HG02642 (cell line): ENCODE data around the gene SPATA13.
A peak's percentile ranks its signal among the peaks of the same experiment; 100 is the strongest.

ENCODE experiments used
- ATAC-seq: cut with Tn5 transposase; IDR thresholded peaks from one replicate; pipeline ENCODE4 v1.9.1; 2021; ENCODE audit warnings: mild to moderate bottlenecking; ENCODE audit not compliant: unreplicated experiment, poor library complexity

SPATA13 gene

DNA sequence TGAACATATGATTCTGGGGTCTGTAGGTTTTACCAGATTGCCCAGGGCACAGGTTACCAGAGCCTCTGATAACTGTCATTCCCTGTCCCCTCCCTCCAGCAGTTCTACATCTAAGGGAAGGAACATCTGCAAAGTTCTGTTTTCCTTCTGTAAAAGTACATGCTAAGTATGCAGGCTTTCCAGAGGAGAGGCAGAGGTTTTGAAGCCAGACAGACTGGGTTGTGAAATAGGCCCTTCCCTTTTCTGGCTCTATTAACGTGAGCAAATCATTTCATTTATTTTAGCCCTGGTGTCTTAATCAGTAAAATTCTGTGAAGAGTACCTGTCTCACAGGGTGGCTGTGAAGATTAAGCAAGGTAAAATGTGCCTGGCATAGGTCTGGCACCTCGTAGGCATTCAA lies 82.8 kb downstream of the SPATA13 start:
- ATAC-seq = no peak

DNA sequence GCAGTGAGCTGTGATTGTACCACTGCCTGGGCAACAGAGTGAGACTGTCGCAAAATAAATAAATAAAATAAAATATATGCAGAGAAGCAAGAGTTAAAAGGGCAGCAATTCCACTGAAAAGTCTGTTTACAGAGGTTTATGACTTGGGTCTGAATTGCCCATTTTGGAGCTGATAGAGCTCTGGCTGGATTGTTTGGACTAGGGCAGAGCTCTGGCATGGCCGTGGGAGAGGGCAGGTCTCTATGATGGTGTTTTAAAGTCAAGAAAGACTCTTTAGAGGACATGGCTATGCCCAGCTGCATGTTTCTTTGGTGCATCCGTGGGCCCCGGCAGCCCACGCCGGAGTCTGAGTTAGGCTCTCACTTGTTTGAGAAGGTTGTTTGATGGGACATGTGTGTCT lies 84.3 kb downstream of the SPATA13 start:
- no peak for ATAC-seq

DNA sequence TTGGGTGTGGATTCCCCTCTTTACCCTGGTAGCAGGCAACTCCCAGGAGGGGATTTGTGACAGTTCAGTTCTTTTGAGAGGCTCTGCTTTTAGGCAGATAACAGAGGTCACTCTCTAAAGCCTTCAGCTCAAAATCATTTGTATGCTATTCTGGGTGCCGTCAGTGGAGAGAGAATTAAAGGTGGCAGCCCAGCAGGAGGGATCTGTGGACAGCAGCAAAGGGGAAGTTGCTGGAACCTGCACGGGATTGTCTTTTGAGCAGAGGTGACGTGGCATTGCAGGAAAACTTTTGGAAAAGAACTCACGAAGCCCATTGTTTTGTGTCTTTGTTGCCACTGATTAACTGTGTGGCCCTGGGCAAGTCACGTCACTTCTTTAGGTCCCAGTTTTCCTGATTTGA lies 86.5 kb downstream of the SPATA13 start:
- ATAC-seq = no peak

DNA sequence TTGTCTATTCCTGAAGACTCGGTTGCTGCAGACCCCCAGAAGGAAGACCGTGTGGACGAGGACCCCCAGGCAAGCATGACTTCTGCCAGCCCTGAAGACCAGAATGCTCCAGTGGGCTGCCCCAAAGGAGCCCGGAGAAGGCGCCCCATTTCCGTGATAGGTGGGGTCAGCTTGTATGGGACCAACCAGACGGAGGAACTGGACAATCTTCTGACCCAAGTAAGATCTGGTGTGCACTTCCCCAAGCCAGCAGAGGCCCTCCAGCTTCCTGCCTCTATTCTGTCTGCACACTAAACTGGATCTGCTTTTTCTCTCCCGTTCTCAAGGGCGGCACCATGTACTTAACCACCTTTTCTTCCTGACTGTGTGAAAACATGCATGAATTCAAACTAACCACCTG lies 89.1 kb downstream of the SPATA13 start:
- no peak for ATAC-seq

DNA sequence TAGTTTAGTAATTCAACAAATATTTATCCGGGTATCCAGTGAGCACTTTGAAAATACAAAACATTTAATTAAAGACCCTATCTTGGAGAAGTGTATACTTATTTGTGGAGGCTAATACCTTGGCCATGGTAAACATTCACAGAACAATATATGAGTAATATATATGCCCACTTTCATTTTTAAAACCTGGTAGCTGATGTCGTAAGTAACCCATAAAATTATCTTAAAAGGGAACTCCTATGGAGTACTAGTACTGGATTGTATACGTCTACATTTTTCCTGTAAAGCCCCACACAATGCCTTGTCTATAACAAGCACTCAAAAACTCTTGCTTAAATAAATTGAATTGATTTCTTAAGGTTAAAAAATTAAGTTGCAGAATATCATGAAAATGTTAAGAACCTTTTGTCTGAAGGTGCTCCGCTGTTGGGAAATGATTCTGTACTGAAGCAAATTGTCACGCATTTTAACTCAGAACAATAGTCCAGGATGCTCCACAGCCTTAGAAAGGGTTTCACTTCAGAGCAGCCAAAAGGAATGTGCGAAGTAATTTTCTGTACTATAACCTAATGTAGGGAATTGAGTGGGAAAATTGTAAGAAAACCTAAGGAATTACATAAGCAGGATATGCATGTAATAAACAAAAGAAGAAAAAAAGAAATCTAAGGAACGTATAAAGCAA lies 90.0 kb downstream of the SPATA13 start:
- ATAC-seq = no peak

DNA sequence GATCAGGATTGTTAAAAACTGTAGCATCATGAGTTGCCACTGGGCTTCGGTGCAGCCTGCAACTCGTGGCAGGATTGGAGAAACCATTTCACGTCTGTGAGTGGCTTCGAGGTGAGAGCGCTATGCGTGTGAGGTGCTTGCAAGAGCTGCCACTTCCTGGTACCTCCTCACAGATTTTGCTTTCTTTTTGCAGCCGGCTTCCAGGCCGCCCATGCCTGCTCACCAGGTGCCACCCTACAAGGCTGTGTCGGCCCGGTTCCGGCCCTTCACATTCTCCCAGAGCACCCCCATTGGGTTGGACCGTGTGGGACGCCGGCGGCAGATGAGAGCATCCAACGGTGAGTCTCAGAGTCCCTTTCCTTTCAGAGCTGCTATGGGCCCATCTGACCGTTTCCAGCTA lies 91.0 kb downstream of the SPATA13 start:
- ATAC-seq = no peak

DNA sequence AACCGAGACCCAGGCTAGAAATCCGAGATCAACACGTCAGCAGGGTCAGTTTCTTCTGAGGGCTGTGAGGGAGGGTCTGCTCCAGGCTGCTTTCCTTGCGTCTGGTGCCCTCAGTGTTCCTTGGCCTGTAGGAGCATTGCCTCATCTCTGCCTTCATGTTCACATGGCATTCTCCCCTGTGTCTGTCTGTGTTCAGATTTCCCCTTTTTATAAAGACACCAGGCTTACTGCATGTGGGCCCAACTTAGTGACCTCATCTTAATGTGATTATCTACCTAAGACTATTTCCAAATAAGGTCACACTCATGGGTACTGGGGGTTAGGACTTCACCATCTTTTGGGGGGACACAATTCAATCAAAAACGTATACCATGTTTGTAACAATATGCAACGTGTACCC lies 91.6 kb downstream of the SPATA13 start:
- ATAC-seq = no peak

DNA sequence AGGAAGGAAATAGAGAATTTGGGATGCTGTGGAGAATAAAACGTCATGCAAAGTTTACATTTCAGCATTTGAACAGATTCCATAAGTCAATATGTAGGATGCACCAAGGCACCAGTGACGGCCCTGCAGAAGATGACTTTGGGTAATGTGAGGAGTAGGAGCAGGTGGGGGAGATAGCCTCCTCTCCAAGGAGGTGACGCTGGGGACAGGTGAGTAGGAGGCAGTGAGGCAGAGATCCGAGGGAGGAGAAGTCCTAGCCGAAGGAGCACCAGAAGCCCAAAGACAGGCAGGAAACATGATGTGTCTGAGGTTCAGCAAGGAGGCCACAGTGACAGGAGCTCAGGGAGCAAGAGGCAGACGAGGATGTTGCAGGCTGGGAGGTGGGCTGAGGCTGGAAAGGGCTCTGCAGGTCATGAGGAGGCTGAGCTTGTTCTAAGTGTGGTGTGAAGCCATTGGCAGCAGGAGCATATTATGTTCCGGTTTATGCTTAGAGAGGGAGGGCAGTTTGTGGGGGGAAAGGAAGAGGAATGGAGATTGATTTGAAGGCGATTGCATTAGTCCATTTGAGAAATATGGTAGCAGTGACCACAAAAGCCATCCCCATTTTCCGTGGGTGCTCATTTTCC lies 93.1 kb downstream of the SPATA13 start:
- peak; percentile 17 for ATAC-seq

DNA sequence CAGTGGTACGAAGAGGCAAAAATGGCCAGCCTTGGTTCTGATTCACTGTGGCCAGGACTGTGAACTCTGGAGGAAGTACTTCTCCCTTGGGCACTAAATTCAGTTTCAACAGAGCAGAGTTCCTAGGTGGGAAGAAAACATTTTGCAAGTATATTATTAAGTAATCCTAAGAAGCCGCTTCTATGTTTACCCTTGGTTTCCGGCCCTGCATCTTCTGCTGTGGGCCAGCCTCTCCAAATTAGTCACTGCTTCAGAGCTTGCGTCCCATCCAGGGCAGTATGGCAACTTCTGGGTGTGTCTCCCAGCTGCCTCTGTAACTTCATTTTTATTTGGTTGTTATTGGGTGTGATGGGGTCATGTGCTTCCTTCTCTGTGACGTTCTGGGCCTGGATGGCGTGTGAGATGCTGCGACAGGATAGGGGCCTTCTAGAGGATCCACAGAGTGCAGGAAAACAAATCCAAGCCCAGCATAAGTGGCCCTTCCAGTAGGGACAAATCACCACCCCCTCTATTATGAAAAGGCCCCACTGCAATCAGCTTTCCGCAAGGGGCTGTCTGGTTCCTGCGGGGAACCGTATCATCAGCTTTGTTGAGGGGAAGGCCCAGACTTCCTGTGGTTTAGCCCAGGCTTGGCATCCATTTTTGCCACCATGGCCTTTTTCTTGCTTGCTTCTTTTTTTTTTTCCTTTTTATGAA lies 93.8 kb downstream of the SPATA13 start:
- peak; percentile 64 for ATAC-seq

DNA sequence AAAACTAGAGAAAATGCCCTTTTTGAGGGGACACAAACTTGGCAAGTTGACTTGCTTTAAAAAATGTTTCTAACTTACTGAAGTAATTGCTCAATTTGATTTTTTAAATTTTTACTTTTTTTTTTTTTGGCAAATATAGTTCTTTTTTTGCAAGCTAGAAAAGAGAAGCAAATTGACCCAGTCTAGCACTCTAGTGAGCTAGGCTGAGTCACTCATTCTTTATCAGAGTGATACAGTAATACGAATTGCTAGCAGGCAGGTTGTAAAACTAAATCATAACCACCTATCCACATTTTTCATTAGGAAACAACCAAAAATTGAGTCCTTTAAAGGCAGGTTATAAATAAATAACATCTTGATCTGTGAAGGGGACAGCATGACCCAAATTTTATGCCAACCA lies 97.0 kb downstream of the SPATA13 start:
- ATAC-seq = no peak

DNA sequence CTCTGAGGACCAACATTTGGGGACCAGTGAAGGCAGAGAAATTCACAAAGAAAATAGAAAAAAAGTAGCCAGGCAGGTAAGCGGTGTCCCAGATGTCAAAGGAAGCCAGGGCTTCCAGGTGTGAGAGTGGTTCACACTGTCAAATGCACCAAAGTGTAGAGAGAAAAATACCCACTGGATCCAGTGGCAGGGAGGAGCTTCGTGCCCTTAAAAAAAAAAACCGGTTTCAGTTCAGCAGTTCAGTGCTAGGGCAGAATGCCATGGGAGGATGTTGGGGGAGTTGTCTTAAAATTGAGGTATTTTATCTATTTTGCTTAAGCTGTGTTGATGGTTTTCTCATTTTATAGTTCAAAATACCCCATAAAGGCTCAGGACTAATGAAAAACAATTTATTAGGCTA lies 101.0 kb downstream of the SPATA13 start:
- no peak for ATAC-seq

DNA sequence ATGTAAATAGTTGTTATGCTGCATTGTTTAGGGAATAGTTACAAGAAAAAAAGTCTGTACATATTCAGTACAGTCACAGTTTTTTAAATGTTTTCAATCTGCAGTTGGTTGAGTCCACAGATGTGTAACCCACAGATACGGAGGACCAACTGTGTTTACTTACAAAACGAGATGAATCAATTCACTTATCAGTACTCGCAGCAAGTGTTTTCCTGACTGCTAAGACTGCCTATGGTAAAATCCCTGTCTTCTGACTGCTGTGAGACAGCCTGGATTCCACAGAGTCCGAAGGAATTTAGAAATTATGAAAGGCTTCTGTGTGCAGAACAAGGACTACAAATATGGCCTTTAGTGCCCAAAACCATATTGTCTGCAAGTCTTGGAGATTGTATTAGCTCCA lies 103.1 kb downstream of the SPATA13 start:
- ATAC-seq = no peak

DNA sequence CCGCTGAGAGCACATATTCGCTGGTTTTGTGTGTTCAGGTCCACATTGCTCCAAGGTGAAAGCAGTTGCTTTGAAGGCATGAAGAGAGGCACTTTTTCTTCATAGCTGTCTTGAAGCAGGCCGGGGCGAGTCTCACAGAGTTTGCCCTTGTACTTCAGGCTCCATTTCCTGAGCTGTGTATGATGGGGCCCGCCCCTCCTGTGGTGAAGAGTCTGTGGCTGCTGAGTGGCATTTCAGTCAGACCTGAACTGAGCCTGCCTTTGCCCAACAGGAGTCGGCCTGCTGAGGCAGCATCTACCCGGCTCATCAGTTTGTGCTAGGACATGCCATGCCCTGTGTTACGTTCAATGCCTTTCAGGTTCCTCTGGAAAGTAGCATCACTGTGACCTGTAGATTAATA lies 104.5 kb downstream of the SPATA13 start:
- ATAC-seq = no peak

DNA sequence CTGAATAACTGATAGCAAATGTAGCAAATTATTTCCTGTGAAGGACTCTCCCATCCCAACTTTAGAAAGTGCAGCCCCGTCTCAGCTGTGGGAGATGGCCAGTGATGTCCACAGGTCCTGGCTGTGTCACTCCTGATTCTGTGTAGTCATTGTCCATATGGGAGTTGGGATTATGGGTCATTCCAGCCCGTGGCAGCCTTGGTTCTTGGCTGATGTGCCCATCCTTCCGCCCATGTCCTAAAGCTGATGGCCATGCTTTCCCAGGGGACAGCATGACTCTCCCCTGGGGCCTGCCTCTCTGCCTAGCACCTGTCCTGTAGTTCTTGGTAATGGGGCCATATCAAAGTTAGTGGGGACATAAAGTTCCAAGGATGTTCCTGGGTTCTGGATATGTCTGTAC lies 104.9 kb downstream of the SPATA13 start:
- ATAC-seq = no peak

DNA sequence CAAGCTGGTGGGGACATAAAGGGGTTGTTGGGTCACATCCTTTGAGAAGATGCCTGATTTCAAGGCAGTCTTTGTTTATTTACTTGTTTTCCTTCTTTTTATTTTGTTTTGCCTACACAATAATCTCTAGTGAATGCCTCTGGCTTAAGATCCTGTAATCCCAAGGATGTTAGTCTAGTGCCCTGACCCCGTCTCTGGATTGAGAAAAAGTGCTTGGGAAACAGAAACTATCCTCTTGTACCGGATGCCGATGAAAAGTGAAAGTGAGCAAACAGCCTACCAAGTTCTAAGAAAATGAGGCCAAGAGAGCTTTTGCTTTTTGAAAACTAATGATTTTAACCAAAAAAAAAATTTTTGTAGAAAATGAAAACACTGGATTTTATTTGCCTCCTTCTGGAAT lies 106.8 kb downstream of the SPATA13 start:
- no peak for ATAC-seq

DNA sequence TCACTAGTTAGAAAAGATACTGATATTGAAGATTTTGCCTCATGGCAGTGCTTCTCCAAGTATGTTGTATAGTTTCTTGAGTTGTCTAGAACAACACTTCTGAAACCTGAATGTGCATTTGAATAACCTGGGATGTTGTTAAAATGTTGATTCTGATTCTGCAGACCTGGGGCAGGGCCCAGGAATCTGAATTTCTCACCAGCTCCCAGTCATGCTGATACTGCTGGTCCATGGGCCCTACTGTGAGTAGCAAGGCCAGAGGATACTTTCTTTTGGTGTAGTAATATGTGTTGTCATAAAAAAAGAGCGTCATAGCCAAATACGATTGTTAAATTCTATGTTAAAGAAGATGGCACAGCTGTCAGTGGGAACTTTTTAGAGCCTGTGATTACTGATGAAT lies 107.3 kb downstream of the SPATA13 start:
- ATAC-seq = no peak

DNA sequence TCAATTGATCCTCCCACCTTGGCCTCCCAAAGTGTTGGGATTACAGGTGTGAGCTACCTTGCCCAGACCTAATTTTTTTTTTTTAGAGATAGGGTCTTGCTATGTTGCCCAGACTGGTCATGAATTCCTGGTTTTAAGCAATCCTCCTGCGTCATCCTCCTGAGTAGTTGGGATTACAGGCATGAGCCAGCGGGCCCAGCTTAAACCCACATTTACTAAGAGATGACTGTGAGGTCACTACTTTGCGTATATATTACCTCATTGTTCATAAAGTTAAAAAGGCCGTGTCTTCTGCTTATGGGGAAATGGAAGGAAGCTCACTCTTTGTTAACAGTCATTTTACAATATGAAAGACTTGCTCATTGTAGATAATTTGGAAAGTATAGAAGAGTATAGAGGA lies 109.3 kb downstream of the SPATA13 start:
- no peak for ATAC-seq

DNA sequence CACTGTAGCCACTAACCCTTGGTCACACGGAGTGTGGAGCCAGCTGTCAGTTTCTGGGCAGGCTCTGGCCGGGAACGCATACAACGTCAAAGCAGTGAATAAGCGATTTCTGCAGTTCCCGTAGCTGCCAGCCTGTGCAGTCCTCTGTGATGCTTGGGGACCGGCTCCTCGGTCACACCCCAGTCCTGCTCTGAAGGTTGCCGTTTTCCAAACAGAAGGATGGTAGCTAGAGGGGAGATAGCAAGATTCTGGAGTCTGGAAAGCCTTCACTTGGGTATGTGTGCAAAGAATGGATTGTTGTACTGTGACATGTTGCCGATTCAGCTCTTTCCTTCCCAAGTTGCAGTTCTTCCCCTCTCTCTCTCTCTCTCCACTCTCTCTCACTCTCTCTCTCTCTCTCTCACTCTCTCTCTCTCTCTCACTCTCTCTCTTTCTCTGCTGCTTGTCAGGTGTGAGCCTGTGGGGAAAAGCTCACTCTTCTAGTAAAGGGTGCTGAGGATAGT lies 110.2 kb downstream of the SPATA13 start:
- peak; percentile 56 for ATAC-seq

DNA sequence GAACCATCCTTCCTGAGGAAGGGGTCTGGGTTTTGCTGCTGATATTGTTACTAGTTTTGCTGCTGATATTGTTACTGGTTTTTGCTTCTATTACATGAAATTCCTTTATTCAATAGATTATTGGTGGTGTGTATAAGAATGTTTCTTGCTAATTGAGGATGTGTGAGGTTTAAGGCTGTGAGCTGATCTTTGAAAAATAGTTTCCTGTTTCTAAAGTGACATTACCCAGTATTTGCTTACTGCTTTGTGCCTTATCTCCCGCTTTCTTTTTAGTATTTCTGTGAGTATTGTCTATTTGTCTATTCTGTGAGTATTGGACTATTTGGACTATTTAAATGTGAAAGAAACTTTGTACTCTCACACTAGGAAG lies 110.7 kb downstream of the SPATA13 start:
- ATAC-seq = no peak

DNA sequence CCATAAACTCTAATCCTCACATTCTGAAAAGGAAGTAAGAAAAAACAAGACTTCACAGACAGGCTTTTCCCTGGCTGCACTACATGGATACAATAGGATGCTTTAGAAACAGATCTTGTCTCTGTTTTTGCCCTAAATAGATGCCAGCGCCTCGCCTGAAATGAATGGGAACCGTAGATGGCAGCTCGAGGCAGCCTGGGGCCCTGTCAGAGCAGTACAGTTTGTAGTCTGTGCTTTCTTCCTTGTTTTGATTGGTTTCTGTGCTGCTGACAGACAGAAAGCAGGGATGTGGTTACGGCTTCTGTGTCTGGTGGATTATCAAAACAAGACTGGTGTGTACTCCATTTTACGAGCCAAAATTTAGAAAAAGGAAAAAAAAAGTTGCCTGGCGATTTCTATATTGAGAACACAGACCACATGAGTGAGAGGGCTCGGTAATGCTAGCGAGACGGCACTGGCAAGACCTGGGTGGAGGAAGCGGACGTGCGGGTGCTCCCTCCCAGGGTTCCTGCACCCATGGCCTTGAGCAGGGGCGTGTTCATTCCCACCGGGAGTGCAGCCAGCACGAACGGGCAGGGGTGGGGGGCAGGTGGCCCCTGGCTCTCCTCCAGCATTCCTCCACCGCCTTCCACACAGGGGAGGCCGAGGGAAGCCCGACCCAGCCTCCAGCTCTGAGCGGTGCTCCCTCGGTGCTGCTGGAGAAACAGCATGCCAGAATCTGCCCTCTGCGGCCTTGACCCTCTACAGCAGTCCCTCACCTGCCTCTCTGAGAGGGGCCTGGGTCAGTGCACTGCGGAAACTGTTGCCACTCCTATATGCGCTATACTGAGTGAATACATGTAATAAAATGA lies 111.3 kb downstream of the SPATA13 start:
- peak; percentile 55 for ATAC-seq
